ENCODE results near the gene FAM98B.

GRCh38 chr15:38517312-38517975 lies 63.5 kb downstream of the FAM98B start:
- TF ChIP-seq CTCF (conservative IDR thresholded peaks at IDR 0.05; ENCODE audit: low read depth in 2 of 2) (no peak), EZH2 (IDR thresholded peaks at IDR 0.05; ENCODE audit: low read depth, unreplicated experiment) (no peak), POLR2AphosphoS5 (IDR thresholded peaks at IDR 0.05; ENCODE audit: low read depth) (no peak), EZH2phosphoT487 (IDR thresholded peaks at IDR 0.05; ENCODE audit: unreplicated experiment) (no peak), REST (IDR thresholded peaks at IDR 0.05; ENCODE audit: unreplicated experiment) (no peak)

All from GM23338 (cell line).